ENCODE data around the gene FUT6.
A peak's percentile ranks its signal among the peaks of the same experiment; 100 is the strongest.

The FUT6 gene

GRCh38 chr19:5827891-5828660 lies 11.4 kb downstream of the FUT6 start:
- peak; percentile 93 for DNase-seq

GRCh38 chr19:5827342-5827890 lies 12.1 kb downstream of the FUT6 start:
- no peak for DNase-seq

- peak; percentile 12 for DNase-seq
These were observed 12.8 kb downstream of the FUT6 start for GRCh38 chr19:5826531-5827341.

- DNase-seq, result no peak
These were observed 14.3 kb downstream of the FUT6 start for GRCh38 chr19:5825178-5825577.

- no peak for DNase-seq
These were observed 14.8 kb downstream of the FUT6 start for GRCh38 chr19:5824751-5825150.

- no peak for DNase-seq
These were observed 15.8 kb downstream of the FUT6 start for GRCh38 chr19:5823579-5824281.

- no peak for DNase-seq
These were observed 17.2 kb downstream of the FUT6 start for GRCh38 chr19:5822181-5822844.

GRCh38 chr19:5821521-5822180 lies 17.9 kb downstream of the FUT6 start:
- DNase-seq, result no peak

GRCh38 chr19:5820785-5821184 lies 18.7 kb downstream of the FUT6 start:
- no peak for DNase-seq

- no peak for DNase-seq
These were observed 20.9 kb downstream of the FUT6 start for GRCh38 chr19:5818594-5818993.

GRCh38 chr19:5817218-5817617 lies 22.3 kb downstream of the FUT6 start:
- DNase-seq, result no peak

GRCh38 chr19:5814852-5815246 lies 24.7 kb downstream of the FUT6 start:
- DNase-seq, result no peak

GRCh38 chr19:5814123-5814851 lies 25.2 kb downstream of the FUT6 start:
- DNase-seq, result no peak

- DNase-seq, result no peak
These were observed 28.4 kb downstream of the FUT6 start for GRCh38 chr19:5811117-5811516.

GRCh38 chr19:5809469-5809868 lies 30.0 kb downstream of the FUT6 start:
- DNase-seq, result no peak

- DNase-seq, result no peak
These were observed 30.4 kb downstream of the FUT6 start for GRCh38 chr19:5809053-5809452.

GRCh38 chr19:5808120-5808816 lies 31.2 kb downstream of the FUT6 start:
- DNase-seq, result no peak

- DNase-seq, result no peak
These were observed 32.6 kb downstream of the FUT6 start for GRCh38 chr19:5806905-5807304.

- DNase-seq, result no peak
These were observed 33.4 kb downstream of the FUT6 start for GRCh38 chr19:5806133-5806489.

GRCh38 chr19:5805462-5806132 lies 33.9 kb downstream of the FUT6 start:
- DNase-seq, result peak; percentile 33

Measured in NCI-H446 treated with DMSO at 0.1 percent for 48 hours (cell line).